OCI-LY3 (cell line): ENCODE data around the gene RBFA.

ENCODE experiments used
- H2AFZ ChIP-seq: fragments of 200-600, 300-600 bp; shearing (Covaris generic); 2 replicates; pipeline ENCODE4 v1.6.0; 2014; ENCODE audit warnings: antibody characterized with exemption, low read depth, low read length
- H3K27ac ChIP-seq: fragments of 200-600, 300-600 bp; sonication (generic); 2 replicates; pipeline ENCODE4 v1.5.1; 2014; ENCODE audit warnings: mild to moderate bottlenecking, low read length, moderate library complexity, mixed read lengths
- H3K27me3 ChIP-seq: fragments of 200-600, 300-600 bp; sonication (generic); 2 replicates; pipeline ENCODE4 v1.6.1; 2014; ENCODE audit warnings: low read depth, low read length, mixed read lengths
- H3K36me3 ChIP-seq: fragments of 200-600, 300-600 bp; sonication (generic); replicated peaks from 2 replicates; pipeline ENCODE3; 2014; ENCODE audit warnings: low read depth, low read length, mixed read lengths
- H3K4me1 ChIP-seq: fragments of 300-600, 200-600 bp; sonication (generic); 2 replicates; pipeline ENCODE4 v1.6.1; 2014; ENCODE audit warnings: low read length, mixed read lengths
- H3K4me2 ChIP-seq: fragments of 200-600, 300-600 bp; sonication (generic); 2 replicates; pipeline ENCODE4 v1.6.1; 2014; ENCODE audit warnings: low read length, mixed read lengths
- H3K4me3 ChIP-seq: fragments of 300-600, 200-600 bp; sonication (generic); 2 replicates; pipeline ENCODE4 v1.5.1; 2014; ENCODE audit warnings: antibody characterized with exemption, mild to moderate bottlenecking, low read length, moderate library complexity
- H3K79me2 ChIP-seq: fragments of 300-600, 200-600 bp; shearing (Covaris generic); 2 replicates; pipeline ENCODE4 v1.6.1; 2014; ENCODE audit warnings: mild to moderate bottlenecking, low read length, mixed read lengths
- H3K9ac ChIP-seq: fragments of 300-600, 200-600 bp; shearing (Covaris generic); 2 replicates; pipeline ENCODE4 v1.6.0; 2014; ENCODE audit warnings: mild to moderate bottlenecking, low read length, moderate library complexity
- H3K9me3 ChIP-seq: fragments of 200-600, 300-600 bp; shearing (Covaris generic); 2 replicates; pipeline ENCODE4 v1.6.1; 2014; ENCODE audit warnings: low read length, mixed read lengths; ENCODE audit not compliant: insufficient read depth
- H4K20me1 ChIP-seq: fragments of 200-600, 300-600 bp; sonication (generic); 2 replicates; pipeline ENCODE4 v1.6.1; 2016; ENCODE audit warnings: low read length, mixed read lengths; ENCODE audit not compliant: insufficient read depth
- CTCF ChIP-seq: fragments of 200-600, 300-600 bp; sonication (generic); IDR thresholded peaks from 2 replicates; pipeline ENCODE4 v1.5.1; 2014; ENCODE audit warnings: antibody characterized with exemption, low read length, low read depth
- EZH2phosphoT487 ChIP-seq: fragments of 200-600 bp; shearing (Covaris generic); IDR thresholded peaks from 2 replicates; pipeline ENCODE4 v1.6.1; 2018; ENCODE audit warnings: antibody characterized with exemption, mixed run types, low read depth

The RBFA gene

GRCh38 chr18:80000877-80001276, 33.4 kb upstream of the RBFA start:
- Histone ChIP-seq H4K20me1 (no peaks in the 10 kb centered on the region), H2AFZ (no peak overlapping the region), H3K79me2 (no peaks in the 10 kb centered on the region), H3K4me1 (no peaks in the 10 kb centered on the region), H3K27ac (no peak overlapping the region), H3K4me3 (no peak overlapping the region), H3K36me3 (no peaks in the 10 kb centered on the region), H3K27me3 (no peaks in the 10 kb centered on the region), H3K4me2 (no peak overlapping the region), H3K9me3 (peaks cover 8% of the 10 kb centered on the region; the same call in 1 of the 2 replicates), H3K9ac (no peak overlapping the region)
- TF ChIP-seq EZH2phosphoT487, result no peak
- no peak for TF ChIP-seq CTCF

DNA sequence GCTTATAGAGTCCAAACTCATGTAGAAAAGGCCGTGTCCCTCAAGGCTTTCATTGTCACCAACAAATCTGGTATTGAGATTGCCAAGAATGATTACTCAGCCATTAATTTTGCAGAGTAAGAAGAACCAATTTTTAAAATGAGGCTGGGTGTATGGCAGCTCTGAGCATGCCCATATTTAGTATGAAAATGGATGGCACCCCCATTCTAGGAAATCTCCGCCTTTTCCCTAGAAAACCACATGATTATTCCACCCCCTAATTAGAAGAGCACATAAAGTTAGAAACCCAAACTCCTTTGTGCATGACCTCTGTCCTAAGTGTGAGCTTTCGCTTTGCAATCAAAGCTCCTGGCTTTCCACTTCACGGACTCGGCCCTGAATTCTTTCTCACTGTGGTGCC, 31.8 kb upstream of the RBFA start:
- H3K36me3 ChIP-seq, result no peaks in the 10 kb centered on the region
- no peak overlapping the region for H3K27ac ChIP-seq
- no peak overlapping the region for H3K9ac ChIP-seq
- no peak overlapping the region for H3K4me3 ChIP-seq
- no peaks in the 10 kb centered on the region for H3K4me1 ChIP-seq
- H3K79me2 ChIP-seq, result no peaks in the 10 kb centered on the region
- no peak overlapping the region for H3K4me2 ChIP-seq
- peaks cover 8% of the 10 kb centered on the region; the same call in 1 of the 2 replicates for H3K9me3 ChIP-seq
- H3K27me3 ChIP-seq, result no peaks in the 10 kb centered on the region
- no peaks in the 10 kb centered on the region for H4K20me1 ChIP-seq
- no peak overlapping the region for H2AFZ ChIP-seq
- TF ChIP-seq EZH2phosphoT487, result no peak
- TF ChIP-seq CTCF, result no peak

DNA sequence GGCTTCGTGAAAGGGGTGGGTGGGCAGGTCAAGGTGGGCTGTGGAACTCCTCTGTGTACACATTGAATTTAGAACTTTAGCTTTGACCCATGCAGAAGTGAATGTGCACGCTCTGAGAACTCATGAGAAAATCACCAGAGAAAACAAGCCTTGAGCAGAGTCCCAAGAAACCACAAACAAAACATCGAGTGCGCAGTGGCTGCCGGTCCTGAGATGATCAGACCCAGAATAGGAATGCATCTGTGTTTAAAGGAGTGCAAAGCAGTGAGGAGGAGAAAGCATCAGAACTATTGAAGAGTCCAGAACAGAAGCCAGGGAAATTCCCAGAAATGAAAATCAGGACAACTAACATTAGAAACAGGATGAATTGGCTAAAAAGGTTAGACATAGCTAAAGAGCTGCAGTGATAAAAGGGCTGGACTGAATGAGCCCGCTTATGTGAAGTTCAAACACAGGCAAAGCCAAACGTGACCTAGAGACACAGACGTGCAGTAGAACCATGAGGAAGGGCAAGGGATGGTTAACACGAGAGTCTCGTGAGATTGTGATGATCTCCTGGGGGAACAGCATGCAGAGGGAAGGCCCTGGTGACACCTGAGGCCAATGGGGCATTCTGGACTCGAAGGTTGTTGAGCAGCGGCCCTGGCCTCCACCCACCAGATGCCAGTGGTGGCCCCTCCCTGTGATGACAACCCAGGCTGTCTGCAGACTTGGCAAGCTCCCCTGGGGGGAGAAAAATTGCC, 29.5 kb upstream of the RBFA start:
- no peaks in the 10 kb centered on the region for H3K79me2 ChIP-seq
- H3K27ac ChIP-seq, result no peak overlapping the region
- H4K20me1 ChIP-seq, result no peaks in the 10 kb centered on the region
- H3K9ac ChIP-seq, result no peak overlapping the region
- no peak overlapping the region for H2AFZ ChIP-seq
- H3K4me2 ChIP-seq, result no peak overlapping the region
- H3K9me3 ChIP-seq, result peaks cover 8% of the 10 kb centered on the region; the same call in 1 of the 2 replicates
- H3K4me3 ChIP-seq, result no peak overlapping the region
- no peak for TF ChIP-seq EZH2phosphoT487
- no peak for TF ChIP-seq CTCF
- no peaks in the 10 kb centered on the region for H3K27me3 ChIP-seq
- no peaks in the 10 kb centered on the region for H3K4me1 ChIP-seq
- H3K36me3 ChIP-seq, result no peaks in the 10 kb centered on the region

- H3K4me3 ChIP-seq, result no peak overlapping the region
- no peaks in the 10 kb centered on the region for H4K20me1 ChIP-seq
- no peak overlapping the region for H3K4me2 ChIP-seq
- H3K27ac ChIP-seq, result no peak overlapping the region
- no peak overlapping the region for H3K9ac ChIP-seq
- H3K4me1 ChIP-seq, result no peaks in the 10 kb centered on the region
- H3K36me3 ChIP-seq, result no peaks in the 10 kb centered on the region
- no peaks in the 10 kb centered on the region for H3K27me3 ChIP-seq
- H3K79me2 ChIP-seq, result no peaks in the 10 kb centered on the region
- TF ChIP-seq CTCF (no peak), EZH2phosphoT487 (no peak)
- peaks cover 4% of the 10 kb centered on the region; the same call in 1 of the 2 replicates for H3K9me3 ChIP-seq
- no peak overlapping the region for H2AFZ ChIP-seq
Observed at GRCh38 chr18:80006724-80007123, 27.5 kb upstream of the RBFA start.
